ENCODE data around the gene ZGRF1.
A peak's percentile ranks its signal among the peaks of the same experiment; 100 is the strongest.
"Not testable (repeated sequence)": the region's sequence is repeated elsewhere in the genome, so short reads cannot be mapped to it uniquely, and the experiment has no call there.

Gene ZGRF1, protein sequence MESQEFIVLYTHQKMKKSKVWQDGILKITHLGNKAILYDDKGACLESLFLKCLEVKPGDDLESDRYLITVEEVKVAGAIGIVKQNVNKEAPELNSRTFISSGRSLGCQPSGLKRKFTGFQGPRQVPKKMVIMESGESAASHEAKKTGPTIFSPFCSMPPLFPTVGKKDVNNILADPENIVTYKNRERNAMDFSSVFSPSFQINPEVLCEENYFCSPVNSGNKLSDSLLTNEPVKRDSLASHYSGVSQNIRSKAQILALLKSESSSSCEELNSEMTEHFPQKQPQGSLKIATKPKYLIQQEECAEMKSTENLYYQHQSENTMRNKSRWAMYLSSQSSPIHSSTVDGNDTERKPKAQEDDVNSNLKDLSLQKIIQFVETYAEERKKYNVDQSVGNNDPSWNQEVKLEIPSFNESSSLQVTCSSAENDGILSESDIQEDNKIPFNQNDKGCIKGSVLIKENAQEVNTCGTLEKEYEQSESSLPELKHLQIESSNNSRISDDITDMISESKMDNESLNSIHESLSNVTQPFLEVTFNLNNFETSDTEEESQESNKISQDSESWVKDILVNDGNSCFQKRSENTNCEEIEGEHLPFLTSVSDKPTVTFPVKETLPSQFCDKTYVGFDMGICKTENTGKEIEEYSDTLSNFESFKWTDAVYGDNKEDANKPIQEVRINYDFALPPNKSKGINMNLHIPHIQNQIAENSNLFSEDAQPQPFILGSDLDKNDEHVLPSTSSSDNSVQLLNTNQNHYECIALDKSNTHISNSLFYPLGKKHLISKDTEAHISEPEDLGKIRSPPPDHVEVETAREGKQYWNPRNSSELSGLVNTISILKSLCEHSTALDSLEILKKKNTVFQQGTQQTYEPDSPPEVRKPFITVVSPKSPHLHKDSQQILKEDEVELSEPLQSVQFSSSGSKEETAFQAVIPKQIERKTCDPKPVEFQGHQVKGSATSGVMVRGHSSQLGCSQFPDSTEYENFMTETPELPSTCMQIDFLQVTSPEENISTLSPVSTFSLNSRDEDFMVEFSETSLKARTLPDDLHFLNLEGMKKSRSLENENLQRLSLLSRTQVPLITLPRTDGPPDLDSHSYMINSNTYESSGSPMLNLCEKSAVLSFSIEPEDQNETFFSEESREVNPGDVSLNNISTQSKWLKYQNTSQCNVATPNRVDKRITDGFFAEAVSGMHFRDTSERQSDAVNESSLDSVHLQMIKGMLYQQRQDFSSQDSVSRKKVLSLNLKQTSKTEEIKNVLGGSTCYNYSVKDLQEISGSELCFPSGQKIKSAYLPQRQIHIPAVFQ (N-terminal part only)

DNA sequence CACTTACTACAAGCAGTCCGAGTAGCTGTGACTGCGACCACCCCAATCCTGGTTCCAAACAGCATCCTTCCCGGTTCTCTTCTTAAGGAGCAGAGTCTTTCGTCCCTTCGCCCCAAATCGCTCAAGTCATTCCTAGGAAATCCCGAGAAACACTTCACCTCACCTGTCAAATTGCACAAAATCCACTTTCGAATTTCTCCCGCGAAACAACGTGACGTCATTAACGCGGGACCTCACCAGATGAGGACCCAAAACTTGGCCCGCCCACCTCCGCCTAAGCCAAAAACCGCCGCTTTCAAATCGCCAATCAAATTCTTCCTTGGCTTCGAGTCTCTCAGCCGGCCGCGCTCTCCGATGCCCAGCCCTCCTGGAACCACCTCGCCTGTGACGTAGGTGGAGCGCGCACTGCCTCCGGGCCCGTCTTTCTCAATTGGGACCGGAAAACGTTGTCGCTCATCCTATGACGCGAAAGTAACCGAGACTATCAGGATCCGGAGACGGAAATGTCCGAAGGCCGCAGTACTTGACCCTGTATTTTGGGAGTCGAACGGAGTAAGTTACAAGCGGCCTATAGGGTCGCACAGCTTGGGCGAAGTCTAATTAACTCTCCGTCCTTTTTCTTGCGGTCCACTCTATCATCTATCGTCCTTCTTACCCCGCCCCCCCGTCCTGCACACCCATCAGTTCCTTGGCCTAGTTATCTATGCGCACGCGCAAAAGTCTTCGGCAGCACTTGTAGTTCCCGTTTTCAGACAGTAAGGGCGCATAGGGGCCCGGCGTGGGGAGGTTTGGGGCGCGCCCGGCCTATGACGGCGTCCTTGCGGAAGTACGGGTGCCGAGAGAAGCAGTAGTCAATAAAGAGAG is at the start of gene ZGRF1, which contains the start of gene LARP7:
Gene ZGRF1 (minus strand): TSS at position 222 of the 864 bp plus-strand sequence. CDS start 3,733 bp downstream, outside the sequence.
Gene LARP7 (plus strand): TSS at position 456 of the 864 bp plus-strand sequence. CDS start 7,527 bp downstream, outside the sequence.
- H3K27me3 Mint-ChIP-seq = no peaks in the 10 kb centered on the region
- H3K4me1 Mint-ChIP-seq = peaks cover 34% of the 10 kb centered on the region
- no peaks in the 10 kb centered on the region for H3K9me3 Mint-ChIP-seq
- DNase-seq = peak; percentile 99
- H3K27ac Mint-ChIP-seq = no peak within 1 kb of the TSS
- H3K36me3 Mint-ChIP-seq = peaks cover 12% of the 10 kb centered on the region
- CTCF ChIA-PET = interaction anchor here (0.8 to 1.3 kb wide), 5 partner anchors 10 to 128 kb away, joined by 3 to 10 read pairs (median 3); no protein-coding TSS in a partner anchor
- H3K4me3 Mint-ChIP-seq = no peak within 1 kb of the TSS

DNA sequence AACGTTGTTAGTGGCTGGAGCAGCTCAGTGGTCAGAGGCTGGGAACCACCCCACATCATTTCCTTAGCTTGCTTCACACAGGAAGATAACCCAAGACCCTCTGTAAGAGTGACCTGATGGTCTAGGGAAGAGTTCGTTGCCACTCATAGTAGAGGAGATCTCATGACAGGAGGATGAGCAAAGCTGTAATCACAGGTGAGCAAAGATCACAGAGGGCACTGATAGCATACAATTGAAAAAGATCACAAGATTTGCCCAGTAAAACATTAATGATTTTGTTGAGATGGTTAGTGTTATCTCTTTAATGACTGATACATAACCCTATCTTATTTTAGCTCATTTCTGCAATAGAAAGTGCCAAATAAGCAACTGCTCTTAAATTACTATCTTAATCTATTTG is 44.3 kb upstream of the ZGRF1 start:
- no peaks in the 10 kb centered on the region for H3K36me3 Mint-ChIP-seq
- H3K4me1 Mint-ChIP-seq = no peaks in the 10 kb centered on the region
- H3K27me3 Mint-ChIP-seq = no peaks in the 10 kb centered on the region
- H3K4me3 Mint-ChIP-seq = no peak overlapping the region
- no peak for DNase-seq
- no peaks in the 10 kb centered on the region for H3K9me3 Mint-ChIP-seq
- no peak overlapping the region for H3K27ac Mint-ChIP-seq
- CTCF ChIA-PET = interaction anchor here (0.6 kb wide), 1 partner anchor 1756 kb away, joined by 3 read pairs; no protein-coding TSS in a partner anchor

DNA sequence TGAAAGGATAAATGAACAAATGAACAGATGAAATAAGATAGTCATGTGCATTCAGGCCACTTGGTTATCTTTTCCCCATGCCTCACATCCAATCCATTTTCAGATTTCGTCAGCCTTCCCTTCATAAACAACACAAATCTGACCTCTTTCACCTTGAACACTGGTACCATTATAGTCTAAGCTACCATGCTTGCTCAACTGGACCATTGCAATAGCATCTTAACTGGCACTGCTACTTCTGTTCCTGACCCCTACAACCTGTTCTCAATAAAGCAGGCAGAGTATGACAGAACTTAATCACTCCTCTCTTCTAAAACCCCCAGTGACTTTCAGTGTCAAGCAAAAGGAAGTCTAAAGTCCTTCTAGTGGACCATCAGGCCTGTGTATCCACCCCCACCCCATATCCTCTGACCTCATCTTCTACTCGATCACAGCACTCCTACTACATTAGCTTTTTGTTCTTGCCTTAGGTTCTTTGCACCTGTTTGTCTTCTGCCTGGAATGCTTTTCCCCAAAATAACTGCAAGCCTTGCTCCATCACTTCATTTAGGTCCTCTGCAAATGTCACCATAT is 40.9 kb upstream of the ZGRF1 start:
- no peaks in the 10 kb centered on the region for H3K36me3 Mint-ChIP-seq
- no peak overlapping the region for H3K27ac Mint-ChIP-seq
- no peak for DNase-seq
- H3K4me3 Mint-ChIP-seq = no peak overlapping the region
- H3K9me3 Mint-ChIP-seq = no peaks in the 10 kb centered on the region
- CTCF ChIA-PET = no interaction called here
- H3K27me3 Mint-ChIP-seq = no peaks in the 10 kb centered on the region
- H3K4me1 Mint-ChIP-seq = no peaks in the 10 kb centered on the region

DNA sequence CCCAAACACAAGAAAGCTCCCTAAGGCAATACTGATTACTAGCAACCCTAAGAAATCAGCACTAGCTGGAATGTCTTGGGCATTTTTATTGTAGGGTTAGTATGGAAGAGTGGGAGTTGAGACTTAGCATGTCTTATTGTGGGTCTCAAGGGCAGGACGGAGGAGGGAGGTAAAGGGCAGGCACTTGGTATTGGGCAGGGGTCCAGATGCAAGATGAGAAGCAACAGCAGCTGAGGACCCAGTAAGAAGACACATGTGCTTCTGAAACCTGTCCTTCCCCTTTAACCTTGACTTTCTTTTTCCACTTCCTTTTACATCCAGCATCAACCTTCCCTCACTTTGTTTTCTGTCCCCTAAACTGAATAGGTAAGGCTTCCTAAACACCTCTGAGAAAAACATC is 37.7 kb upstream of the ZGRF1 start:
- no peak for DNase-seq
- Mint-ChIP-seq H3K4me1 (no peaks in the 10 kb centered on the region), H3K36me3 (no peaks in the 10 kb centered on the region), H3K4me3 (no peak overlapping the region), H3K27ac (no peak overlapping the region), H3K9me3 (no peaks in the 10 kb centered on the region), H3K27me3 (no peaks in the 10 kb centered on the region)
- CTCF ChIA-PET = no interaction called here

DNA sequence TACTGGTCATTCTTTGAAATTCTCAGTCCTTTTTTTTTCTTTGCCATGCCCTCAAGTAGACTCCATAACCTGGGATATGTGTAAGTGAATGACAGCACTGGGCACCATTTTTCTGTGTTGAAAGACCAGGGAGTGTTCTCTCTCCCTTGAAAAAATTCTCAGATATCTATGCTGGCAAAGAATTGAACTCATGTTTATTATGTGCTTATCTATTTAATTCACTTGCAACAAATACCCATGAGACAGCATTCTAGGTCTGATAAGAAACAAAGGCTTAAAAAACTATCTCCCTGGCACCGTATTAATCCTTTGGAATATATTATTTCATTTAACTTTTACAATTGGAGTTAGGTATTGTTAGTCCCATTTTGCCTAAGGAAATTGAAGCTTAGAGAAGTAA is 37.0 kb upstream of the ZGRF1 start:
- Mint-ChIP-seq H3K4me1 (no peaks in the 10 kb centered on the region), H3K27ac (no peak overlapping the region), H3K36me3 (no peaks in the 10 kb centered on the region), H3K27me3 (no peaks in the 10 kb centered on the region), H3K4me3 (no peak overlapping the region), H3K9me3 (no peaks in the 10 kb centered on the region)
- no peak for DNase-seq
- CTCF ChIA-PET = no interaction called here

DNA sequence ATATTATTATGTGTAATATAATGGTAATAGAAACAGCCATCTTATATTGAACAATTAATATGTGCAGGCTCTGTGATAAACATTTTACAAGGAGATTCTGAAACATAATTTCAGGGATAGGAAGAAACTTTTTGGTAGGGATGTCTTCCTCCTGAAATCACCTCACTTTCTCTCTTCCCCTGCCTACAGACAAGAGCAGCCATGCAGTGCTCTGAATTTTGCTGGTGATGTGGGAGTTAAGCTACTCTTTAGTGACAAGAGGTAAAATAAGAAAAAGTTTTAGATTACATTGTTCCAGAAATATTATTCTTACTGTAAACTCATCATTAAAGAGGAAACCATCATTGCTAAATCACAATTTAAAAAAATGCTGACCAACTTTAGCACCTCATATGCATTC is 36.4 kb upstream of the ZGRF1 start:
- H3K27ac Mint-ChIP-seq = no peak overlapping the region
- no peak for DNase-seq
- no peaks in the 10 kb centered on the region for H3K36me3 Mint-ChIP-seq
- no peaks in the 10 kb centered on the region for H3K9me3 Mint-ChIP-seq
- no peaks in the 10 kb centered on the region for H3K4me1 Mint-ChIP-seq
- no peaks in the 10 kb centered on the region for H3K27me3 Mint-ChIP-seq
- H3K4me3 Mint-ChIP-seq = no peak overlapping the region
- CTCF ChIA-PET = no interaction called here

DNA sequence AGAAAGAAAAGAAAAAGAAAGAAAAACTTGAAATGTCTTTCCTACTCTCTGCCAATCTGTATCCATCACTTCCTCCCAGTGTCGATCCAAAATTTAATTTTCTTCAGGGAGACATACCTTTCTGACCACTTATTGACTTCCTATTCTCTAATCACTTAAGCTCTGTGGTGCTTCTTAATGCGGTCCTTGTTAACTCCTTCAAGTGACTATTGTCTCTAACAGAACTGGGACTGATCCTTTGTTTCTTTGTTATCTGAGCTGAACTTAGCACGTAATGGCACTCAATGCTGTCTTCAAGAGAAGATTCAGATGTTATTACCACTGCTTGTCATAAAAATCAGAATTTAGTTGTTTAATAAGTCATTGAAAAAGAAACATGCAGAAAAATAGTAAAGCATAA is 31.4 kb upstream of the ZGRF1 start:
- DNase-seq = no peak
- H3K4me1 Mint-ChIP-seq = no peaks in the 10 kb centered on the region
- H3K27ac Mint-ChIP-seq = no peak overlapping the region
- H3K9me3 Mint-ChIP-seq = no peaks in the 10 kb centered on the region
- H3K27me3 Mint-ChIP-seq = no peaks in the 10 kb centered on the region
- CTCF ChIA-PET = no interaction called here
- H3K4me3 Mint-ChIP-seq = no peak overlapping the region
- no peaks in the 10 kb centered on the region for H3K36me3 Mint-ChIP-seq

DNA sequence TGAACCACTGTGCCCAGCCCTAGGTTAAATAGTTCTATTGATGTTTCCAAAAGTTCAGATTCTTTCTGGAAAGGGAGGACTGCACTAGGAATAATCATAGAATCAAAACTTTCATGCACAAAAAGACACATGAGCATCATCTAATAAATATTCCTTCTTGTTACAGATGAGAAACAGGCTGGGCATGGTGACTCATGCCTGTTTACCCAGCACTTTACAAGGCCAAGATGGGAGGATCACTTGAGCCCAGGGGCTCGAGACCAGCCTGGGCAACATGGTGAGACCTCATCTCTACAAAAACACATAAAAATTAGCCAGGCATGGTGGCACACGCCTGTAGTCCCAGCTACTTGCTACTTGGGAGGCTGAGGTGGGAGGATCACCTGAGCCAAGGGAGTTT is 27.9 kb upstream of the ZGRF1 start:
- no peak overlapping the region for H3K4me3 Mint-ChIP-seq
- no peaks in the 10 kb centered on the region for H3K9me3 Mint-ChIP-seq
- DNase-seq = no peak
- H3K27ac Mint-ChIP-seq = no peak overlapping the region
- H3K36me3 Mint-ChIP-seq = no peaks in the 10 kb centered on the region
- CTCF ChIA-PET = no interaction called here
- H3K27me3 Mint-ChIP-seq = no peaks in the 10 kb centered on the region
- no peaks in the 10 kb centered on the region for H3K4me1 Mint-ChIP-seq

DNA sequence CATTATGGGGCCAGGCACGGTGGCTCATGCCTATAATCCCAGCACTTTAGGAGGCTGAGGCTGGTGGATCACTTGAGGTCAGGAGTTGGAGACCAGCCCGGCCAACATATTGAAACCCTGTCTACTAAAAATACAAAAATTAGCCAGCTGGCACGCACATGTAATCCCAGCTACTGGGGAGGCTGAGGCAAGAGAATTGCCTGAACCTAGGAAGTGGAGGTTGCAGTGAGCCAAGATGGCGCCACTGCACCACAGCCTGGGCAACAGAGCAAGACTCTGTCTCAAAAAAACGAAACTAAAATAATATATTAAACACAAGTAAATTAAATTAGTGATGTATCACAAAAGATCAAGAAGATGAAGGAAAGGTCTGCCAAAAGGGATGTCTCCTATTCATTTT is 19.4 kb upstream of the ZGRF1 start:
- DNase-seq, H3K4me3 Mint-ChIP-seq, H3K4me1 Mint-ChIP-seq, H3K9me3 Mint-ChIP-seq, H3K27me3 Mint-ChIP-seq, H3K27ac Mint-ChIP-seq: not testable (repeated sequence)
- H3K36me3 Mint-ChIP-seq = peaks cover 25% of the 10 kb centered on the region
- CTCF ChIA-PET = interaction anchor here (2.0 kb wide), 1 partner anchor 15 kb away, joined by 5 read pairs; no protein-coding TSS in a partner anchor

DNA sequence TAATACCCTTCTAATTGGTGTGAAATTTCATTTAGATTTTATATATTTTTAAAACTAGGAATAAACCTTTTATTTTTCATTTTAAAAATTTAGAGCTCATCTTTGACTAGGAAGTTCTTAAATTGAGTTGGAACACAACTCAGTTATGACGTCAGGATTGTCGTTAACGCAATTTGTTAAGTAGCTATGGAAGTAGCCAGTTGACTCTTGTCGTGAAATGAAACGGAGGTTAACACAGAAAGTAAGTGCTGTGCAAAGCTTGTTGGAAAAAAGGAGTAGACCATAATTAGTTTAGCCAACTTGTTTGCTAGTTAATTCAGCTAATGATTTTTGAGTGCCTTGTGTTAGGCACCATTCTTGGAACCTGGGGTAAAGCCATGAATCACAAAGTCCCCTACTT is 18.6 kb upstream of the ZGRF1 start:
- no peaks in the 10 kb centered on the region for H3K27me3 Mint-ChIP-seq
- no peak for DNase-seq
- no peak overlapping the region for H3K27ac Mint-ChIP-seq
- CTCF ChIA-PET = interaction anchor here (0.6 to 1.2 kb wide), 2 partner anchors 107 to 110 kb away, joined by 4 read pairs; no protein-coding TSS in a partner anchor
- H3K4me3 Mint-ChIP-seq = no peak overlapping the region
- peaks cover 25% of the 10 kb centered on the region for H3K36me3 Mint-ChIP-seq
- H3K9me3 Mint-ChIP-seq = no peaks in the 10 kb centered on the region
- H3K4me1 Mint-ChIP-seq = no peaks in the 10 kb centered on the region

DNA sequence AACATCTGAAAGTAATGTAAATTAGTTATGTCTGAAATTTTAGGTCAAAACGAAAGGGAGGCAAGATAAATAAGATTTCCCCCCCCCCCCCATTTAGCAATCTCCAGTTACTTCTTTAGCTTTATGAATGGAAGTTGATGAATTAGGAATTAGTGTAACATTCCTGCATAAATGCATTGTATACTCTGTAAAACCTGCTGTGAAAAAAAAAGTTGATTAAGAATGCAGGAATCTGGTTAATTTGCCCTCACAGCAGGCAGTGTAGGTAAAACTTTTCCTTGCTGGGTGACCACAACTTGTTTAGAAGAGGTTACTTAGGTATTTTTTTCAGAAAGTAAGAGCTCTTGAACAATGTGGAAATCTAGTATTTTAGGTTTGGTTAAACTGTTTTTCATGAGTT is 15.5 kb upstream of the ZGRF1 start:
- Mint-ChIP-seq H3K9me3 (no peaks in the 10 kb centered on the region), H3K27ac (no peak overlapping the region), H3K4me3 (no peak overlapping the region), H3K27me3 (no peaks in the 10 kb centered on the region), H3K4me1 (no peaks in the 10 kb centered on the region), H3K36me3 (peaks cover 25% of the 10 kb centered on the region)
- DNase-seq = no peak
- CTCF ChIA-PET = no interaction called here

DNA sequence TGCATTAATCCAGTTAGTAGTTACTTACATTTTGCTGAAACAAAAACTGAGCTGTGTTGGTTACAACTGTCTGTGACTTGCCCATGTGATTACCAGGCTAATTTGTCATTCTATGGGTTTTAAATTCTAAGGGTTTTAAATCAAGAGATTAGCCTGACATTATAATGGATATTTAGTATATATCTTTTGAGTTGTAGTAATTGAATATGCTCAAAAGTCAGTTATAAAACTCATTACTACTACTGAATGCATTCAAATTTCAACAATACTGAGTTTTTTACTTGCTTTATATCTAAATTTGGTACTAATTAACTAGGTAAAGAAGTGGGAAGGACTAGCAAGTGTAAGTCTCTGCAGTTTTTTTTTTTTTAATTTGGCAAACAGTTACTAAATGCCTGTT is 14.9 kb upstream of the ZGRF1 start:
- H3K36me3 Mint-ChIP-seq = peaks cover 30% of the 10 kb centered on the region
- CTCF ChIA-PET = no interaction called here
- no peaks in the 10 kb centered on the region for H3K27me3 Mint-ChIP-seq
- no peak overlapping the region for H3K4me3 Mint-ChIP-seq
- no peaks in the 10 kb centered on the region for H3K9me3 Mint-ChIP-seq
- DNase-seq = no peak
- no peak overlapping the region for H3K27ac Mint-ChIP-seq
- no peaks in the 10 kb centered on the region for H3K4me1 Mint-ChIP-seq

DNA sequence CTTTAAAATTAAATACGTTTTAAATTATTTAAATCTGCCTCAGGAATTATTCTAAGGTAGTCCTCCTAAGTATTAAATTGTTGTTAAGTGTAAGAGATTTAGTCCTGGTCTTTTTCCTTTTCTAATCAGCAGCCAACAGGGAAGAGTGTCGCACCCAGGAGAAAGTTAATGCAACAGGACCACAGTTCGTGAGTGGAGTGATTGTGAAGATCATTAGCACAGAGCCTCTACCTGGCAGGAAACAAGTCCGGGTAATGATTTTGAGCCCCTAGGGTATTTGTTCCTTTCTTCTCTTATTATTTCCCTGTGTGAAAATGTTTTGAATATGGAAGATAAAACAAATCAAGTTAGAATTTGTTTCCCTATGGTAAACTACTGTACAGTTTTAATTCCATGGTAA is 13.6 kb upstream of the ZGRF1 start:
- H3K27ac Mint-ChIP-seq = no peak overlapping the region
- no peaks in the 10 kb centered on the region for H3K4me1 Mint-ChIP-seq
- no peaks in the 10 kb centered on the region for H3K27me3 Mint-ChIP-seq
- H3K9me3 Mint-ChIP-seq = no peaks in the 10 kb centered on the region
- no peak for DNase-seq
- CTCF ChIA-PET = no interaction called here
- no peak overlapping the region for H3K4me3 Mint-ChIP-seq
- H3K36me3 Mint-ChIP-seq = peaks cover 29% of the 10 kb centered on the region

Data from activated naive CD4-positive, alpha-beta T cell treated with anti-CD3 and anti-CD28 coated beads, Interleukin-2, amount 10 ng/mL, durations not matched to agents 7 days and 5 days (primary cell).